Muscle of leg (tissue), 11 donors: ENCODE results near the gene GALNT9. TPM values are rescaled to one million over a fixed set of nuclear protein-coding genes. Genes with fewer than 3 reads are reported as not detected.

Experiments
- DNase-seq: peaks from one replicate; pipeline ENCODE4 v3.0.0; 2013
- H3K27ac ChIP-seq: one replicate; pipeline ENCODE4 v1.5.1; 2013; ENCODE audit warnings: mild to moderate bottlenecking, low read length, control low read depth
- H3K27me3 ChIP-seq: one replicate; pipeline ENCODE4 v1.6.1; 2013; ENCODE audit warnings: low read length; ENCODE audit not compliant: control insufficient read depth, insufficient read depth
- H3K36me3 ChIP-seq: one replicate; pipeline ENCODE4 v1.6.1; 2013; ENCODE audit warnings: low read length; ENCODE audit not compliant: control insufficient read depth, insufficient read depth
- H3K4me1 ChIP-seq: one replicate; pipeline ENCODE4 v1.6.1; 2013; ENCODE audit warnings: low read length; ENCODE audit not compliant: control insufficient read depth, insufficient read depth
- H3K4me3 ChIP-seq: one replicate; pipeline ENCODE4 v1.5.1; 2013; ENCODE audit warnings: low read length, control low read depth
- H3K9me3 ChIP-seq: replicated peaks from 2 replicates; pipeline ENCODE4 v1.6.1; 2013; ENCODE audit warnings: low read depth, low read length; ENCODE audit not compliant: control insufficient read depth
- WGBS: methylation state at CpG from one replicate; pipeline ENCODE4 v1.1.5; 2013; ENCODE audit warnings: missing lambda C conversion rate; ENCODE audit not compliant: insufficient coverage; 5-methylcytosine and 5-hydroxymethylcytosine counted together
- polyA plus RNA-seq, 8 donors: library from polyadenylated mRNA; unstranded; fragments of 120-200 nt; gene quantifications; one replicate each; pipeline versions ENCODE4 v1.2.1 to v1.2.3, GENCODE V29; 2013; ENCODE audit warnings: inconsistent platforms in 1 of 8, low replicate concordance in 1 of 8; ENCODE audit not compliant: insufficient read length in 8 of 8, insufficient read depth in 1 of 8
- total RNA-seq: library from RNA; stranded (reverse); fragments of 120-200 nt; gene quantifications from one replicate; pipeline ENCODE4 v1.2.4, GENCODE V29; 2013

Gene GALNT9
- total and polyA plus RNA-seq, 9 donors = 0.91 to 3.0 (median 2.0) TPM

- 57% methylated on average over 7 of the region's 11 CpGs for WGBS
- DNase-seq = no peak
- Histone ChIP-seq H3K36me3 (no peaks in the 10 kb centered on the region), H3K9me3 (no peaks in the 10 kb centered on the region), H3K27ac (no peak overlapping the region), H3K27me3 (peaks cover 52% of the 10 kb centered on the region), H3K4me1 (no peaks in the 10 kb centered on the region), H3K4me3 (no peak overlapping the region)
These were observed 14.8 kb upstream of the GALNT9 start for GRCh38 chr12:132344181-132344580.

GRCh38 chr12:132343294-132344004 lies 14.1 kb upstream of the GALNT9 start:
- Histone ChIP-seq H3K36me3 (no peaks in the 10 kb centered on the region), H3K4me3 (no peak overlapping the region), H3K27ac (no peak overlapping the region), H3K27me3 (peaks cover 51% of the 10 kb centered on the region), H3K9me3 (no peaks in the 10 kb centered on the region), H3K4me1 (no peaks in the 10 kb centered on the region)
- peak; percentile 16 for DNase-seq
- WGBS = 13% methylated on average over 13 of the region's 23 CpGs

GRCh38 chr12:132342251-132343227 lies 13.2 kb upstream of the GALNT9 start:
- Histone ChIP-seq H3K4me1 (no peaks in the 10 kb centered on the region), H3K4me3 (no peak overlapping the region), H3K36me3 (no peaks in the 10 kb centered on the region), H3K27ac (no peak overlapping the region), H3K27me3 (peaks cover 48% of the 10 kb centered on the region), H3K9me3 (no peaks in the 10 kb centered on the region)
- 68% methylated on average over 20 of the region's 24 CpGs for WGBS
- DNase-seq = no peak

- peaks cover 5% of the 10 kb centered on the region for H3K9me3 ChIP-seq
- H3K27ac ChIP-seq = no peak overlapping the region
- no peak overlapping the region for H3K4me3 ChIP-seq
- H3K4me1 ChIP-seq = no peaks in the 10 kb centered on the region
- 62% methylated on average over 39 of the region's 40 CpGs for WGBS
- peaks cover 52% of the 10 kb centered on the region for H3K27me3 ChIP-seq
- H3K36me3 ChIP-seq = no peaks in the 10 kb centered on the region
- DNase-seq = no peak
These were observed 12.1 kb upstream of the GALNT9 start for GRCh38 chr12:132341318-132342050.

GRCh38 chr12:132340266-132341035 lies 11.1 kb upstream of the GALNT9 start:
- Histone ChIP-seq H3K27ac (no peak overlapping the region), H3K4me1 (no peaks in the 10 kb centered on the region), H3K27me3 (peaks cover 47% of the 10 kb centered on the region), H3K9me3 (peaks cover 5% of the 10 kb centered on the region), H3K36me3 (no peaks in the 10 kb centered on the region), H3K4me3 (no peak overlapping the region)
- no peak for DNase-seq
- WGBS = 82% methylated on average over 43 of the region's 43 CpGs

GRCh38 chr12:132339856-132340255 lies 10.5 kb upstream of the GALNT9 start:
- Histone ChIP-seq H3K9me3 (peaks cover 5% of the 10 kb centered on the region), H3K27me3 (peaks cover 48% of the 10 kb centered on the region), H3K4me3 (no peak overlapping the region), H3K27ac (no peak overlapping the region), H3K36me3 (no peaks in the 10 kb centered on the region), H3K4me1 (no peaks in the 10 kb centered on the region)
- 90% methylated on average over 15 of the region's 17 CpGs for WGBS
- DNase-seq = no peak

GRCh38 chr12:132338781-132339180 lies 9.4 kb upstream of the GALNT9 start:
- no peak for DNase-seq
- Histone ChIP-seq H3K36me3 (no peaks in the 10 kb centered on the region), H3K4me1 (no peaks in the 10 kb centered on the region), H3K9me3 (peaks cover 5% of the 10 kb centered on the region), H3K4me3 (no peak overlapping the region), H3K27me3 (peaks cover 45% of the 10 kb centered on the region), H3K27ac (no peak overlapping the region)
- WGBS = 85% methylated on average over 17 of the region's 24 CpGs

- H3K36me3 ChIP-seq = no peaks in the 10 kb centered on the region
- H3K27me3 ChIP-seq = peaks cover 45% of the 10 kb centered on the region
- no peak overlapping the region for H3K4me3 ChIP-seq
- H3K27ac ChIP-seq = no peak overlapping the region
- H3K9me3 ChIP-seq = peaks cover 5% of the 10 kb centered on the region
- no peaks in the 10 kb centered on the region for H3K4me1 ChIP-seq
- 82% methylated on average over 20 of the region's 20 CpGs for WGBS
- DNase-seq = no peak
These were observed 8.9 kb upstream of the GALNT9 start for GRCh38 chr12:132338311-132338710.

GRCh38 chr12:132337557-132337956 lies 8.2 kb upstream of the GALNT9 start:
- H3K36me3 ChIP-seq = no peaks in the 10 kb centered on the region
- H3K4me3 ChIP-seq = no peak overlapping the region
- H3K4me1 ChIP-seq = no peaks in the 10 kb centered on the region
- no peak for DNase-seq
- H3K27me3 ChIP-seq = peaks cover 46% of the 10 kb centered on the region
- no peak overlapping the region for H3K27ac ChIP-seq
- WGBS = 87% methylated on average over 25 of the region's 27 CpGs
- H3K9me3 ChIP-seq = peaks cover 5% of the 10 kb centered on the region
